GM18508 (cell line): Measurements from ENCODE around the gene FYB1.

Source experiments
- ATAC-seq: cut with Tn5 transposase; IDR thresholded peaks from one replicate; pipeline ENCODE4 v1.9.1; 2021; ENCODE audit warnings: moderate number of reproducible peaks; ENCODE audit not compliant: insufficient read depth, unreplicated experiment

FYB1 gene

DNA sequence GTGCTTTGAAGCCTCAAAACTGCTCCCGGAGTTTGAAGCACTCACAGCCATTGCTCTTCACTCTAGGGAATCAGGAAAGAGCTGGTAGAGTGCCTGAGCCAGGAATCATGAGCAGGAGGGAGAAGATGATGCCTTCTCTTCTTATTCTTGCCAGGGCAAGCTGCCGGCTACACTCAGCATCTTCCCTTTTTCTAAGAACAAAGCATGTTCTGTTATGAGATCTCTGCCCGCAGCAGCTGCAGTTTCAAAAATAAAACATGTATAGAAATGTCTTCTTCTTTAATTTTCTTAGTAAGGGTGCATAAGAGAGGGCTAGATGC, 87.3 kb downstream of the FYB1 start:
- no peak for ATAC-seq

DNA sequence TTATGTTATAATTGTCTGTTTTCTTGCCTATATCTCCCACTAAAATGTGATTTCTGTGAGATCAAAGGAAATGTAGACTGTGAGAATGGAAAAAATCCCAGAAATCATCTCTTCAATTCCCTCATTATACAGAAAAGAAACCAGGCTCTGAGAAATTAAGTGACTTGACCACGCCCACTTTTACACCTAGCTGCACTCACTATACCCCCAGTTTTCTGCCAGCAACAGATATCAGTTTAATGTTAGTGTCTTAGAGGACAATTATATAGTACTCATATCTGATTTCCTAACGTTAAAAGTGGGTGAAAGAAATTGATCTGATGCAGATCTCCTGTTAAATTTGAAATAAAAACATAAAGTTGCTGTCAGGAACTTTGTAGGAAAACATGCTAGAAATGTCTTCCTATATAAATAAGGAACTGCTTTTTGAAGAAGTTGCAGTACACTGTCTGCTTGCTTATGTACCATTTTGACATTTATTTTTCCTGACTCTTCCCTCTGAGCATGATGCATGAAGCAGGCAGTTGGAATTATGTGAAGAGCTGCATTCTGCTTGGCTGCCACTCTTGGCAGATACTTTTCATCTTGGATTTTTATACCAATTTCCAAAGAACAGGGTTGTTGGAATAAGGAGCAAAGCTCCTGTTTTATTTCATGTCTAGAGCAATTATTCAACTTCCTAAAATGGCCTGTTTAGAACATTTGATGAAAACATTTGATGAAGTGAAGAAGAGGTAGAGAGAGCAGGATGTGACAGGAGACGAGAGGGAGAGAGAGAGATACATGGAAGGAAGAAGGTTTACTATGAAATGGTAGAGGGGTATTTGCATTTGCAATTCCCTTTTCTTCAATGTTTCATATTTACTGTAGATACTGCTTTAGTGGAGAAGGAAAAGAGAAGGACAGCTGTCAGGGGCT, 87.9 kb downstream of the FYB1 start:
- no peak for ATAC-seq

DNA sequence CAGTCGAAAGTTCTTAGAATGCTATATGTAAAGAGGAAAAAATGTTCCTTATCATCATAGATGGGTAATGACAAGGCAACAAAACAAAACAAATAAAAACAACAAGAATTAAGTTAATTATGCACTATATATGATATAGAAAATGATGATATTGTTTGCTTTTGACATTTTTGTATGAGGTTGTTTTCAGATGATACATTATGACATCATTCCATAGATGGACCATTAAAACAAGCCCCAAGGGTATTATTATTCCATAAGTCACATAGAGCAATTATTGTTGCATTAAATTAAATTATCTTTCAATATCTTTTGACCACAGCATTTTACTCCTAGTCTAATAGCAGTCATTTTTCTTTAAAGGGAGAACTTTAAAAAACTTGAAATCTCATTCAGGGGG, 88.6 kb downstream of the FYB1 start:
- no peak for ATAC-seq

DNA sequence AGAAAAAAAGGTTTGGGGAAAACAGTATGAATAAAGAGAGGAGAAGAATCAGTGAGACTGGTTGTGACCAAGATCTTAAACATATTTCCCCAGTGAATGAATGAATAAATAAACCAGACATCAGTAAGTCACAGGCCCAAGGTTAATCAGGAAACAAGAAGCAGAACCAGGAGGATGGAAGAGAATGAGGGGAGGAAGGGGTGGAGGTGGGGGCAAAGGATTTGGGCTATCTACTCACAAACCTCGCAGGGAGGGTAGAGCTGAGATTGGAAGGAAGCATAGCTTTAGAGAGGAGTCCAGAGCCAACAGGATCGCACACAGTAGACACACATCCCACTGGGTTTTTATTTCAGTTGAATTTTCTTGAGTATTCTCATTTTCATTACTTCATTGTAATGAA, 97.4 kb downstream of the FYB1 start:
- ATAC-seq, result no peak

DNA sequence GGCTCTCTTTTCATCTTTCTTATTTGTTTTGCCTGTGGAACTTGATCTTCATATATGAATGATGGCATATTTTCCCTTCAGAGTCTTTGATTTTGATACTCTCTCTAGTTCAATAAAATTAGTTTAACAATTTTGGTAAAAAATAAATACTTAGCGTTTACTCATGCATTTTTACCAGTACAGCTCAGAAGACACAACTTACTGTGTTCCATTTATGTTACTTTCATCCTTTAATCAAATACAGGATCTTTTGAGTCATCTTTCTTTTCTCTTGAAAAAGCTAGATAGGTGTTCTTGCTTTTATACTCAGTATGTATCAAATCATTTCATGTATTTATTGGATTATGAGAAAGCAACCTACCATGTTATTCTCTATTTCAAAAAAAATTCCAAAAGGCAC, 98.0 kb downstream of the FYB1 start:
- ATAC-seq, result no peak

DNA sequence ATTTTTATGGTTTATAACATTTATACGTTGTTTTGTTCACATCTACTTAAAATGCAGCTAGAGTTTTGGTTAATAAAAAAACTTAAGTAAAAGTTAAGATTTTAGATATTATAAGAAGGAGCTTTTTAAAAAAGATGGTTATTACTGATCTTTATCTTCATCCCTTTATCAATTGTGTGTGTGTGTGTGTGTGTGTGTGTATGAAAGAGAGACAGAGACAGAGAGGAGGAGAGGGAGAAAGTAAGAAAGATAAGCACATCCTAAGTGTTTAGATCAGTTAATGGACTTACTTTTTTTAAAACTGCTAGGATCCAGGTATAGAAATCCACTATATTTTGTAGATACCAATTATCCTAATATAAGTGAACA, 99.3 kb downstream of the FYB1 start:
- ATAC-seq, result no peak

DNA sequence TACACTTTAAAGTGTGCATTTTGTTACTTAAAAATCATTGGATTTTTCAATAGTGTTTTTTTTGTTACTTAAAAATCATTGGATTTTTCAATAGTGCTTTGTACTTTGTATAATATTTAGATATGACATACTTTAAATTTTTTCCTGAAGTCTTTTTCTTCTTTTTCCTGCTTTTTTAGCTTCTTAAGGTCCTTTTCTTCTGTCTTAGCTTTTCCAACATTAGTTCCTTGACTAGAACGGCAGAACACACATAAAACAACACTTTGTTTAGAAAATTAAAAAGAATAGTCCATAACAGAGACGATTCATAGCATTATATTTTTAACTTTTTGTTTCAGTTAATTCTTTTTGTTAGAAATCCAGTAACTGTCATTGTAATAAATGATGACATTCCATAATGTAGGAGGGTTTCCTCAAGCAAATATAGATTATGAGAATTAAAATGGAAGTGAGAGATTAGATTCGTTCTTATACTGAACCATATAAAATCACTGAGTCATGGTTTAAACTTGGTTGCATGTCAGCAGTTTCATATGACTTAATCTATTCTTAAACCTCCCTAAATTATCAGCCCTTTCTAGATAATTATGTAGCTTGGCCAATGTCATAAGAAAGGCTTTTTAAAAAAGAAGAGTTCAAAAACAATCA, 99.8 kb downstream of the FYB1 start:
- ATAC-seq, result no peak

DNA sequence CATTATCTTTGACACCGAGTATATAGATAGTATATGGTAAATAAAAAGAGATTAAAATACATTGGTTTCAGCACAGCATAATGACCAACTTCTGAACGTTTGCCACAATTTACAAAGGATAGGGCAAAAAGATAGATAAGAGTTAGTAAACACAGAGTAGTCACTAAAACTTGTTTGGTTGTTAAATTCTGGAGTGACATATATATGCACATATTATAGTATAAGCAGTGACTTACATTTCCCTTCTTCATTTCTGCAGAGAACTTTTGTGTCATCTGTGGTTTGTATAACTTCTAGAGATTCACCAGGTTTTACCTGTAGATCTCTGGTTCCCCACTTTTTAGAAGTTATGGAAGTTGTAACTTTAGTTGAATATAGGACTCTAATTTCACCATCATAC, 100.7 kb downstream of the FYB1 start:
- no peak for ATAC-seq

DNA sequence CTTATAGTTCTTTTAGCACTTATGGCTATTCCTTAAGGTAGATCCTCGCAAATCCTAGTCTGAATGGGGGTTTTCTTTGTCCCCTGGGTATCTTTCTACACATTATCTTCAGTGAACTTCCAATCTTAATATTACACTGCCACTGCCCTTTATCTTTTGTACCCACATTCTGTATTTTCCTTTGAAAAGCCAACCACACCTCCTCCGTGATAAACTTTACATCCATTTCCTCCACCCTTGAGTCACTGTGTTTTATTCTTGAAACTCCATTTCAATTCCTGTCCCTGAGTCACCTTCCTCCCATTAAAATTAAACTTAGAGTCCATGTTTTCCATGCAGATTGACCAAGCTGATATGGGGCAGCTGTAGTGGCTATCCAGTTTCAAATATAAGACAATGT, 102.0 kb downstream of the FYB1 start:
- no peak for ATAC-seq

DNA sequence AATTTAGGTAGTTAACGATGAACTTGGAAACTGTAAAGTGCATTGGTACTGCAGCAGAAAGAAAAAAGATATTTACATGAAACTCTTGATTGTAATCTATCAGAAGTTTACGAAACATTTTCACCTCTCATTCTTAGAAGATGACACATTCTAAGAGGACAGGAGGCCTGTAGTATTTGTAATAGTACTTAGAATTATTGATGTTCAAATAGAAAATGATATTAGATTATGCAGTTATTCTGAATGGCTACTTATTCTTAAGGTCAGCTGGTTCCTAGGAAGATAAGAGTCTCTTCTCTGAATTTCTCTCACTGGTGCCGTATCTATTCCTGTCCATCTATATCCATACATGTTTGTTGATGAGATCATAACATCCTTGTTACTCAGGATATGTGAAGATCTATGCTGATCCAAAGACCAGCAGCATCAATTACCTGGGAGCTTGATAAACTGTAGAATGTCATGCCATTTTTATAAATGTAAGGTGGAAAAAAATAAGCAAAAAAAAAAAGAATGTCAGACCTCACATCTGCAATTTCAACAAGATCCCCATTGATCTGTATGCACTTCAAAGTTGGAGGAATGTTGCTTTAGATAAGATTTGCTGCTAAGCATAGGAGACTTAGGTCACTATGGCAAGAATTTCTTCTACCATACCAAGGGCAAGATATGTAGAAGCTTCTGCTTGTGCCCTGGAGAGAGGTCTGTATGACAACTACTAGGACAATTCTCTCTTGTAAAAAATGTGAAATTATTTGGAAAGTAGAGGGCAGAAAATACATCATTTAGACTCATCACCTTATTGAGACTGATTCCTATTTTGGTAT, 102.8 kb downstream of the FYB1 start:
- ATAC-seq, result no peak

DNA sequence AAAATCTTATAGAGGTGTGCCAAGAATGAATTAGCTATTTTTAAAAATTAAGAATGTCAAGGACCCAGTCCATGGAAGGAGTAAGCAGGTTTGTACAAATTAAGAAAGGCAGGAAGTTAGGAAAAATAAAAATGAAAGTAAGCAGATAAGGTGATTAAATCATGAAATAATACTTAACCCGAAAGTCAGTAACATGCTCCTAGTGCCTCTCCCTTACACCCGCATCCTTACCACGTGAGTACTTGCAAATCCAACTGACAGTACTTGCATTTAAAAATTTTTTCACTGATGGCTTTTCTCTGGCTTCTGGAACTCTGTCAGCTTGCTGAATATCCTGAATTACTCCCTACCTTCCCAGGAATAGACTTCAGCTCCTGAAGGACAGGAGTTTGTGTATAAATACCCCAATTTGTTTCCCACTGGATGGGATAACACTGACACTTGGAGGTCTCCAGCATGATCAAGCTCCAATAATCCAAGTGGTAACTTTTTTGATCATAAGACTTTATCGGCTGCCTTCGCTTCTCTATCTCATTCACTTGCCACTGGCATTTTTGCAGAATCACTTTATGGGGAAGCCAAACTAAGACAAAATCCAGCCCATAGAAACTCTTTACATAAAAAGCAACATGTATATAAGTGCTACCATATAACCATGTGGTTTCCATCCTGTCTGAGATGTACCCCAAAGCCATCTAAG, 103.6 kb downstream of the FYB1 start:
- no peak for ATAC-seq

DNA sequence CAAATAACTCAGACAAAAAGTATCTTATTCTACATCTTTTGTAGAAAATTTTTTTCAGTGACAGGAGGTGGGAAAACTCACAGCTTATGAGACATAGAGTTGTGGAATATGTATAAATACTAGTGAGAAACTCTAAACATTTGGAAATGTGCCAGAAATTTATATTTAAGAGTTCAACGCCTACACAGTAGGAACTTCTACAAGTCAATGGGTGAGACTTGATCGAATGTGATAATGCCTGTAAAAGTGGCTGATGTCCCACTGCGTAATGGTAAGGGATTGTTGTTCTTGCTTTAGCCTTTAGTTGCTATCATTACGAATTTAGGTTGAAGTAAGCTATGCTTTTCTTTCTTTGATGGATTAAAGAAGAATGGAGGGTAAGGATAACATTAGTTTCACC, 105.2 kb downstream of the FYB1 start:
- no peak for ATAC-seq

DNA sequence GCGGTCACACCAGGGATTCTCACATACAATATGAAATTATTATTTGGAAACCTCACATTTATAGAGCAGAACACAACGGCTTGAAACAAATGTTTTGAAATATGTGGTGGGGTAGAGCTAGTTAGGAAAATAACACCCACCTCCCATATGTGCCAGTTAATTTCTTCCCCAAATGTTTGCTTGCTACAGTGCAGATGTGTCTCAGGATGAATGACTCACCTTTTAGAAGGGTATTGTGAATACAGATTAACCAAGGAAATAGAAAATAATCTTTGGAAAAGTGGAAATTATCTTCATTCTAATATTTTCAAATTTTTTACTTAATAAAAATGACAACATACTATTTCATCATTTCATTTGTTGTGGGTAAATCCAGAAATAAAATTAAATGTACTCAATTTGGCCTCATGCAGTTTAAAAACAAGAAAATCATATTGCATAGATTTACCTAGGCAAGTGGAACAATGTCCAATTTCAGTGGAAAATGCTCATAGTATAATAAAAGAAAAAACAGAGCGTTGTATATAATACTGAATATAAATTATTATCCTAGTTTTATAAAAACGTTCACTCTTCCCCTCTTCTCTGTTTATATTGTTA, 105.9 kb downstream of the FYB1 start:
- no peak for ATAC-seq

DNA sequence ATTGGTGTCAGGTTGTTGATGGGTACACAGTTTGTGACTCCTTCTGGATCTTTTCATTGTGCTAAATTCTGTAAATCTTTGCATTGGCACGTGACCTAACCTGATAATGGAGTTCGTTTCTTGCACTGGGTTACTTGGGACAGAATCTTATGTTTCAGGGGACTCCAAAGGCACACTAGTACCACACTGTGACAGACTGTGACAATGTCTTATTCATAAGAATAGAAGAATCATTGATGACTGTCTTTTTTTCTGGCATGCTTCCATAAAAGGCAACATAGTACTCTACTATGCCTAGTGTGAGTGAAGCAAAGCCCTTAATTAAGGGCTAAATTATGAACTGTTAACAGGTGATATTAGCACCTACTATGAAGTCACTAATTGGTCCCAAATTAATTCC, 109.8 kb downstream of the FYB1 start:
- no peak for ATAC-seq

DNA sequence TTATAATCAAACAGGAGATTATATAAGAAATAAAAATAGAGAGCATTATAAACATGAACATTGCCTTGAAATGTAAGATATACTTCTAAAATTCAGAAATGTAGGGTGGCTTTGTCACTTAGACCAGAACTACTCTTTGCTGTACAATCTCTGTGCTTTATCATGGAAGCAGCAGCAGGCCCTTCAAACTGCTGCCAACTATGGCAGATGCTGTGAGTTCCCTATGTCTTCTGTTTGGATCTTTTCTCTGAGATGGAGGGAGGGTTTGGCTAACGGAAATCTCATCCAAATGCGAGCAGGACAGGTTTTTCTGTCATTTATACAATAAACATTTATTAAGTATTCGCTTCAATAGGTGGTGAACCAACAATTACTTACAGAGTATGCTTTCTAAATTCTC, 110.4 kb downstream of the FYB1 start:
- ATAC-seq, result no peak

DNA sequence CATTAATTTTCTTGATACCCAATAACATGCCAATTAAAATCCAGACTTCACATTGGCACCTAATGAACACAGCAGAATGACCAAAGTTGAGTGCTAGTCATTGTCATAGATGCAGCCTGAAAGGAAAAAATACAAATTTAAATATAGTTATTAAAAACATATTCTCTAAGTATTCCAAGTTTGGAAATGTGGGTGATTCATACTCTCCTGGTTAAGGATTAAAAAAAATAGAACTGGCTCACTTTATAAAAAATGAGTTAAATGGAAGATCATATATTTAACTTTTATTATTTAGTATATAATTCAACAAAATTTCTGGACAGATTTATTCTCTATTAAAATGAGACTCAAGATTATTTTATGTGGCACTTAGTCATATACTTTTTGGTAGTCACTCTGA, 112.0 kb downstream of the FYB1 start:
- ATAC-seq, result no peak

DNA sequence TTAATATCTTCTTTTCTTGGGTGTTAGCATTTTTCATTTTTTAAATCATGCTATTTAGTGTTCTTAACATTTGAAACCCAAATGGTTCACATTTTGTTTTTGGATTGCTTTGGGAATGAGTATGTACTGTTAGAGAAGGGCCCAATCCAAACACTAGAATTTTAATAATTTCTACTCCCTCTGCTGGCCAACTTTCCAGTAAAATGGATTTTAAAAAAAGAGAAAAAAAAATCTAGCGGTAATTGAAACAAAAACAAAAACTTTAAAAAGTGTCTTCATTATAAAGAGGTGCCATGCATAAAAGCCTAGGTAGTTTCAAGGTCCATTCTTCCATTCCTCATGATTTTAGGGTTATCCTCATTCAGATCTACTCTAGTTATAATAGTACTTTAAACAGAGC, 113.0 kb downstream of the FYB1 start:
- no peak for ATAC-seq

DNA sequence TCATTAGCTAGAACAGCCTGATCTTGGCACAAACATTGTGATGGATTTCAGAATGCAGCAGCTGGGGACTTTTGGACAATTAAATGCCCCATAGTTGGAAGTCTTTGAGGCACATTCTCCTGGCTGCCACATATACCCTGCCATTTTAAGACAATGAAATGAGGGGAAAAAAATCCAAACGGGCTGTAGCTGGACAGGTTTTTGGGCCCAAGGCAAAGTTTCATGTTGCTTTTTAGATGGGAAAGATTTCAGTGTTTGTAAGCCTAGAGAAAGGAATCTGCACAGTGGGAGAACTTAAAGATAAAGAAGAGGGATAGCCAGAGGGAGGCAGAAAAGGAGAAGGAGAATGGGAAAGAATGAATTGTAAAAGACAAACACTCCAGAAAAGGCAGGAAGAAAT, 115.1 kb downstream of the FYB1 start:
- ATAC-seq, result no peak

DNA sequence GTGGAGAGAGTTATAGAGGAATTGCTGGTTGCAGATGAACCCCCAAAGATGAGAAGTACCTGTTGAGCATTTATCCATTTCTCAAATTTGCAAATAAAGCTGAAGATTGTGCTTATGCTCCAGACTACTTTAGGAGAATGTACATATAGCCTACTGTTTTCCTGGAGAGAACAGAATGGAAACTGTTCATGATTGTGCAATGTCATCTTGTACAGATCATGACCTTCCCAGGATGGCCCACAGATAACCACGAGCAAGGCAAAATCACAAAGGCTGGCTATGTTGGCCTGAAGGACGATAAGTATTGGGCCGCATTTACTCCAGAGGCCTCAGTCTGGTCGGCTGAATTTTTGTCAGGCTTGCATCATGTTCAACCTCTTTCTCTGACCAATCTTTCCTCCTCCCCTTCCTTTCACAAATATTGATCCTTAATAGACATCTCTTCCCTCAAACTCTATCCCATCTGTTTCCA, 116.6 kb downstream of the FYB1 start:
- no peak for ATAC-seq

DNA sequence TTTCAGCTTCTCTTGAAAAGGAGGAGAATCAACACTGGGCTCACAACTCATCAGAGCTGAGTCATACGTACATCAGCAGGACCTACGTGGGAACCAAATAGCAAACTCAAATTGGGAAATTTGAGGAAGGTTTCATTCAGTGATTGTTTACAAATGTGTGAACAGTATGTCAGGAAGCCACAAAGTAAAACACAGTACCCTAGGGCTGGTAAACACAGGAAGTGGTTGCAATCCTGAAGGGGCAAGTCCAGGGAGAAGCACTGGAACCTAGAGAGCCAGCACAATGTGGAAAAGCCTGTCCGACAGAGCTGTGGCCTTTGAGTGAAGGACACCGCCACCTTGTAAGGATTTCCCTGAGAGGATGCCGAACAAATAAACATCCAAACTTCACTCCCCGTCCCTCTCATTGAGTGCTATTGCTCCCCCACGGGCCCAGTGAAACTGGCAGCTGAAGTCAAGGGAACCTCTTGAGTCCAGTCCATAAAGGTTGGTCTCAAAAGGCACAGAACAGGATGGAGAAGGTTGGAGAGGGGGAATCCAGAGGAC, 118.4 kb downstream of the FYB1 start:
- no peak for ATAC-seq
